ENCODE data around the gene NINJ2.

NINJ2 gene

GRCh38 chr12:533718-534117 is 129.5 kb downstream of the NINJ2 start:
- Histone ChIP-seq H3K27me3 (ENCODE audit: insufficient read depth, low read length, poor library complexity) (no peaks in the 10 kb centered on the region), H2AFZ (ENCODE audit: low read depth, low read length) (no peak overlapping the region), H3K4me1 (ENCODE audit: insufficient read depth, low read length) (peaks cover 2% of the 10 kb centered on the region), H4K20me1 (ENCODE audit: insufficient read depth, low read length) (no peaks in the 10 kb centered on the region), H3K36me3 (ENCODE audit: insufficient read depth, low read length) (no peaks in the 10 kb centered on the region), H3K4me3 (ENCODE audit: low read depth in 1 of 2, low read length in 2 of 2) (no peak overlapping the region), H3K79me2 (ENCODE audit: insufficient read depth, low read length) (no peaks in the 10 kb centered on the region), H3K9ac (ENCODE audit: low read depth, low read length) (no peak overlapping the region), H3K4me2 (ENCODE audit: insufficient read depth, low read length) (no peak overlapping the region), H3K9me3 (ENCODE audit: insufficient read depth, low read length, severe bottlenecking) (no peaks in the 10 kb centered on the region), H3K27ac (ENCODE audit: low read length) (no peak overlapping the region)
- DNase-seq (no peak), ATAC-seq (ENCODE audit: insufficient read depth, low read depth) (no peak)
- TF ChIP-seq CTCF (IDR thresholded peaks at IDR 0.05; ENCODE audit: borderline replicate concordance, extremely low read depth, low read length, poor library complexity, severe bottlenecking) (no peak), EZH2 (IDR thresholded peaks at IDR 0.05; ENCODE audit: borderline replicate concordance, low read depth, low read length, severe bottlenecking) (no peak)

- DNase-seq, result no peak
Observed at GRCh38 chr12:532908-533565, 130.2 kb downstream of the NINJ2 start.

GRCh38 chr12:531951-532585 is 131.2 kb downstream of the NINJ2 start:
- no peak overlapping the region for H3K9ac ChIP-seq (ENCODE audit: low read depth, low read length)
- no peaks in the 10 kb centered on the region for H3K79me2 ChIP-seq (ENCODE audit: insufficient read depth, low read length)
- no peak overlapping the region for H2AFZ ChIP-seq (ENCODE audit: low read depth, low read length)
- H3K36me3 ChIP-seq (ENCODE audit: insufficient read depth, low read length), result no peaks in the 10 kb centered on the region
- ATAC-seq (ENCODE audit: insufficient read depth, low read depth), result no peak
- TF ChIP-seq CTCF (IDR thresholded peaks at IDR 0.05; ENCODE audit: borderline replicate concordance, extremely low read depth, low read length, poor library complexity, severe bottlenecking), result no peak
- TF ChIP-seq EZH2 (IDR thresholded peaks at IDR 0.05; ENCODE audit: borderline replicate concordance, low read depth, low read length, severe bottlenecking), result no peak
- H3K27me3 ChIP-seq (ENCODE audit: insufficient read depth, low read length, poor library complexity), result no peaks in the 10 kb centered on the region
- no peaks in the 10 kb centered on the region for H3K4me1 ChIP-seq (ENCODE audit: insufficient read depth, low read length)
- no peak overlapping the region for H3K27ac ChIP-seq (ENCODE audit: low read length)
- no peak overlapping the region for H3K4me2 ChIP-seq (ENCODE audit: insufficient read depth, low read length)
- H3K9me3 ChIP-seq (ENCODE audit: insufficient read depth, low read length, severe bottlenecking), result no peaks in the 10 kb centered on the region
- no peak overlapping the region for H3K4me3 ChIP-seq (ENCODE audit: low read depth in 1 of 2, low read length in 2 of 2)
- no peaks in the 10 kb centered on the region for H4K20me1 ChIP-seq (ENCODE audit: insufficient read depth, low read length)
- DNase-seq, result no peak

More at GRCh38 chr12:532908-533565, 130.2 kb downstream of the NINJ2 start:
- H3K27ac ChIP-seq (ENCODE audit: low read length), result no peak overlapping the region
- no peaks in the 10 kb centered on the region for H4K20me1 ChIP-seq (ENCODE audit: insufficient read depth, low read length)
- no peaks in the 10 kb centered on the region for H3K9me3 ChIP-seq (ENCODE audit: insufficient read depth, low read length, severe bottlenecking)
- no peak overlapping the region for H2AFZ ChIP-seq (ENCODE audit: low read depth, low read length)
- ATAC-seq (ENCODE audit: insufficient read depth, low read depth), result no peak
- no peaks in the 10 kb centered on the region for H3K79me2 ChIP-seq (ENCODE audit: insufficient read depth, low read length)
- no peak overlapping the region for H3K9ac ChIP-seq (ENCODE audit: low read depth, low read length)
- H3K27me3 ChIP-seq (ENCODE audit: insufficient read depth, low read length, poor library complexity), result no peaks in the 10 kb centered on the region
- no peak overlapping the region for H3K4me2 ChIP-seq (ENCODE audit: insufficient read depth, low read length)
- no peak for TF ChIP-seq EZH2 (IDR thresholded peaks at IDR 0.05; ENCODE audit: borderline replicate concordance, low read depth, low read length, severe bottlenecking)
- TF ChIP-seq CTCF (IDR thresholded peaks at IDR 0.05; ENCODE audit: borderline replicate concordance, extremely low read depth, low read length, poor library complexity, severe bottlenecking), result no peak
- H3K36me3 ChIP-seq (ENCODE audit: insufficient read depth, low read length), result no peaks in the 10 kb centered on the region
- no peak overlapping the region for H3K4me3 ChIP-seq (ENCODE audit: low read depth in 1 of 2, low read length in 2 of 2)
- no peaks in the 10 kb centered on the region for H3K4me1 ChIP-seq (ENCODE audit: insufficient read depth, low read length)

Measured in DND-41 (cell line).